ENCODE data around the gene PGA4.
"Not testable (repeated sequence)": the region's sequence is repeated elsewhere in the genome, so short reads cannot be mapped to it uniquely, and the experiment has no call there.

The PGA4 gene

GRCh38 chr11:61252332-61252731 lies 30.2 kb downstream of the PGA4 start:
- not testable (repeated sequence) for DNase-seq

- peak; percentile 7 for DNase-seq
Measured at GRCh38 chr11:61254403-61255025, 32.4 kb downstream of the PGA4 start.

- no peak for DNase-seq
Measured at GRCh38 chr11:61256710-61257482, 34.7 kb downstream of the PGA4 start.

GRCh38 chr11:61258546-61258945 lies 36.4 kb downstream of the PGA4 start:
- DNase-seq, result no peak

- DNase-seq, result no peak
Measured at GRCh38 chr11:61259363-61259762, 37.2 kb downstream of the PGA4 start.

GRCh38 chr11:61264371-61264770 lies 42.2 kb downstream of the PGA4 start:
- no peak for DNase-seq

GRCh38 chr11:61264795-61265194 lies 42.6 kb downstream of the PGA4 start:
- no peak for DNase-seq

- no peak for DNase-seq
Measured at GRCh38 chr11:61265357-61265756, 43.2 kb downstream of the PGA4 start.

GRCh38 chr11:61266602-61267001 lies 44.5 kb downstream of the PGA4 start:
- no peak for DNase-seq

- DNase-seq, result no peak
Measured at GRCh38 chr11:61267437-61267841, 45.3 kb downstream of the PGA4 start.

GRCh38 chr11:61268588-61269250 lies 46.6 kb downstream of the PGA4 start:
- DNase-seq, result no peak

GRCh38 chr11:61270354-61271076 lies 48.4 kb downstream of the PGA4 start:
- no peak for DNase-seq

- no peak for DNase-seq
Measured at GRCh38 chr11:61272731-61273130, 50.6 kb downstream of the PGA4 start.

- DNase-seq, result no peak
Measured at GRCh38 chr11:61273178-61274078, 51.3 kb downstream of the PGA4 start.

- no peak for DNase-seq
Measured at GRCh38 chr11:61274084-61274483, 51.9 kb downstream of the PGA4 start.

- no peak for DNase-seq
Measured at GRCh38 chr11:61275191-61275590, 53.0 kb downstream of the PGA4 start.

- no peak for DNase-seq
Measured at GRCh38 chr11:61277186-61278000, 55.2 kb downstream of the PGA4 start.

GRCh38 chr11:61278001-61278470 lies 55.9 kb downstream of the PGA4 start:
- no peak for DNase-seq

- no peak for DNase-seq
Measured at GRCh38 chr11:61279934-61280659, 58.0 kb downstream of the PGA4 start.

- DNase-seq, result no peak
Measured at GRCh38 chr11:61280883-61281580, 58.9 kb downstream of the PGA4 start.
